ENCODE data around the gene CDHR3. TPM values are rescaled to one million over a fixed set of nuclear protein-coding genes. Genes with fewer than 3 reads are reported as not detected.

CDHR3 gene
- total RNA-seq, 2 experiments from 2014 or later: 0.42 to 2.8 TPM

- ChIA-PET POLR2A (interaction anchor here (0.7 to 2.0 kb wide), 7 partner anchors 10 to 117 kb away, joined by 3 to 11 read pairs (median 4); no protein-coding TSS in a partner anchor), CTCF (ENCODE audit: unreplicated experiment) (interaction anchor here (0.5 to 3.1 kb wide), 3 partner anchors 28 to 397 kb away, joined by 3 to 27 read pairs (median 5); no protein-coding TSS in a partner anchor)
- Histone ChIP-seq H3K27ac (ENCODE audit: low read depth, low read length, poor library complexity, severe bottlenecking) (no peak overlapping the region), H3K4me2 (ENCODE audit: low read length) (no peak overlapping the region), H3K79me2 (ENCODE audit: insufficient read depth, low read depth, low read length) (no peaks in the 10 kb centered on the region), H2AFZ (ENCODE audit: low read length) (no peak overlapping the region), H4K20me1 (ENCODE audit: insufficient read depth, low read length) (no peaks in the 10 kb centered on the region), H3K36me3 (ENCODE audit: insufficient read depth, low read length) (peaks cover 11% of the 10 kb centered on the region; the same call in 1 of the 2 replicates), H3K4me3 (ENCODE audit: low read depth, low read length, poor library complexity, severe bottlenecking) (no peak overlapping the region), H3K9me2 (ENCODE audit: insufficient read depth, low read length) (no peaks in the 10 kb centered on the region), H3K9me3 (ENCODE audit: low read length) (peaks cover 16% of the 10 kb centered on the region; the same call in 1 of the 2 replicates), H3K4me1 (ENCODE audit: insufficient read depth, low read length, poor library complexity, severe bottlenecking) (peaks cover 59% of the 10 kb centered on the region)
- no peak for DNase-seq (ENCODE audit: low spot score)
- intact Hi-C loops (cut with micrococcal nuclease; ENCODE audit: unreplicated experiment): loop anchor here (10.0 kb wide), 1 partner anchor 814 kb away; the partner anchor contains the start of gene PIK3CG
- BruUV-seq (replicated peaks): no TSS peak
- TF ChIP-seq CTCF (conservative IDR thresholded peaks at IDR 0.05; ENCODE audit: low read length) (no peak), EZH2phosphoT487 (IDR thresholded peaks at IDR 0.05; ENCODE audit: borderline replicate concordance, low read depth, low read length) (no peak)
These were observed 87.7 kb downstream of the CDHR3 start for GRCh38 chr7:106050746-106051117.

GRCh38 chr7:106052681-106053080 is 89.6 kb downstream of the CDHR3 start:
- no peaks in the 10 kb centered on the region for H3K9me2 ChIP-seq (ENCODE audit: insufficient read depth, low read length)
- intact Hi-C loops (cut with micrococcal nuclease; ENCODE audit: unreplicated experiment): loop anchor here (10.0 kb wide), 1 partner anchor 812 kb away; the partner anchor contains the start of gene PIK3CG
- no peak overlapping the region for H3K4me3 ChIP-seq (ENCODE audit: low read depth, low read length, poor library complexity, severe bottlenecking)
- H3K4me1 ChIP-seq (ENCODE audit: insufficient read depth, low read length, poor library complexity, severe bottlenecking): peaks cover 72% of the 10 kb centered on the region
- CTCF ChIA-PET (ENCODE audit: unreplicated experiment): interaction anchor here (3.1 kb wide), 1 partner anchor 101 kb away, joined by 27 read pairs; no protein-coding TSS in a partner anchor
- H3K9me3 ChIP-seq (ENCODE audit: low read length): peaks cover 16% of the 10 kb centered on the region; the same call in 1 of the 2 replicates
- peak overlapping the region; percentile 39 for H3K4me2 ChIP-seq (ENCODE audit: low read length)
- POLR2A ChIA-PET: interaction anchor here (0.5 kb wide), 1 partner anchor 124 kb away, joined by 3 read pairs; no protein-coding TSS in a partner anchor
- no peak for DNase-seq (ENCODE audit: low spot score)
- H3K79me2 ChIP-seq (ENCODE audit: insufficient read depth, low read depth, low read length): no peaks in the 10 kb centered on the region
- no peak overlapping the region for H3K27ac ChIP-seq (ENCODE audit: low read depth, low read length, poor library complexity, severe bottlenecking)
- no peaks in the 10 kb centered on the region for H4K20me1 ChIP-seq (ENCODE audit: insufficient read depth, low read length)
- peaks cover 11% of the 10 kb centered on the region; the same call in 1 of the 2 replicates for H3K36me3 ChIP-seq (ENCODE audit: insufficient read depth, low read length)
- peak overlapping the region; percentile 69 for H2AFZ ChIP-seq (ENCODE audit: low read length)
- TF ChIP-seq CTCF (conservative IDR thresholded peaks at IDR 0.05; ENCODE audit: low read length) (no peak), EZH2phosphoT487 (IDR thresholded peaks at IDR 0.05; ENCODE audit: borderline replicate concordance, low read depth, low read length) (no peak)
- no TSS peak for BruUV-seq (replicated peaks)

GRCh38 chr7:106053109-106053508 is 90.0 kb downstream of the CDHR3 start:
- Histone ChIP-seq H3K9me2 (ENCODE audit: insufficient read depth, low read length) (no peaks in the 10 kb centered on the region), H3K27ac (ENCODE audit: low read depth, low read length, poor library complexity, severe bottlenecking) (peak overlapping the region; percentile 38), H3K36me3 (ENCODE audit: insufficient read depth, low read length) (peaks cover 11% of the 10 kb centered on the region; the same call in 1 of the 2 replicates), H4K20me1 (ENCODE audit: insufficient read depth, low read length) (no peaks in the 10 kb centered on the region), H2AFZ (ENCODE audit: low read length) (peak overlapping the region; percentile 69), H3K79me2 (ENCODE audit: insufficient read depth, low read depth, low read length) (no peaks in the 10 kb centered on the region), H3K4me1 (ENCODE audit: insufficient read depth, low read length, poor library complexity, severe bottlenecking) (peaks cover 77% of the 10 kb centered on the region), H3K9me3 (ENCODE audit: low read length) (peaks cover 16% of the 10 kb centered on the region; the same call in 1 of the 2 replicates), H3K4me3 (ENCODE audit: low read depth, low read length, poor library complexity, severe bottlenecking) (no peak overlapping the region), H3K4me2 (ENCODE audit: low read length) (peak overlapping the region; percentile 39)
- DNase-seq (ENCODE audit: low spot score): no peak
- TF ChIP-seq EZH2phosphoT487 (IDR thresholded peaks at IDR 0.05; ENCODE audit: borderline replicate concordance, low read depth, low read length): no peak
- TF ChIP-seq CTCF (conservative IDR thresholded peaks at IDR 0.05; ENCODE audit: low read length): no peak
- no TSS peak for BruUV-seq (replicated peaks)
- ChIA-PET POLR2A (interaction anchor here (0.5 kb wide), 1 partner anchor 124 kb away, joined by 3 read pairs; no protein-coding TSS in a partner anchor), CTCF (ENCODE audit: unreplicated experiment) (no interaction called here)
- intact Hi-C loops (cut with micrococcal nuclease; ENCODE audit: unreplicated experiment): loop anchor here (10.0 kb wide), 1 partner anchor 812 kb away; the partner anchor contains the start of gene PIK3CG

Measured in OCI-LY7 (cell line).